HG02973 (cell line): ENCODE data around the gene CNRIP1.
A peak's percentile ranks its signal among the peaks of the same experiment; 100 is the strongest.
"Not testable (repeated sequence)": the region's sequence is repeated elsewhere in the genome, so short reads cannot be mapped to it uniquely, and the experiment has no call there.

Experiments used
- ATAC-seq: cut with Tn5 transposase; IDR thresholded peaks from one replicate; pipeline ENCODE4 v1.9.1; 2021; ENCODE audit warnings: moderate library complexity; ENCODE audit not compliant: unreplicated experiment

Gene CNRIP1

DNA sequence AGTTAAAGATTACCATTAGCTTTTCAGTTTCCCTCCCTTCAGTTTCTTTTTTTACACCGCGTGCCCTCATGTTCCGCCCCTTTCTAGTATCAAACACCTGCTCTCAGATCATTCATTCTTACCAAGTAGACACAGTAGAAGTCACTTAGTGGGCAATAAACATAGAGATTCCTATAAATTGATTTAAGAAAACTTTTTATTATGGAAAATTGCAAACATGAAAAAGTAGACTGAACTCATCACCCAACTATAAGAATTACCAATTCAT is 21.2 kb upstream of the CNRIP1 start:
- ATAC-seq, result no peak

DNA sequence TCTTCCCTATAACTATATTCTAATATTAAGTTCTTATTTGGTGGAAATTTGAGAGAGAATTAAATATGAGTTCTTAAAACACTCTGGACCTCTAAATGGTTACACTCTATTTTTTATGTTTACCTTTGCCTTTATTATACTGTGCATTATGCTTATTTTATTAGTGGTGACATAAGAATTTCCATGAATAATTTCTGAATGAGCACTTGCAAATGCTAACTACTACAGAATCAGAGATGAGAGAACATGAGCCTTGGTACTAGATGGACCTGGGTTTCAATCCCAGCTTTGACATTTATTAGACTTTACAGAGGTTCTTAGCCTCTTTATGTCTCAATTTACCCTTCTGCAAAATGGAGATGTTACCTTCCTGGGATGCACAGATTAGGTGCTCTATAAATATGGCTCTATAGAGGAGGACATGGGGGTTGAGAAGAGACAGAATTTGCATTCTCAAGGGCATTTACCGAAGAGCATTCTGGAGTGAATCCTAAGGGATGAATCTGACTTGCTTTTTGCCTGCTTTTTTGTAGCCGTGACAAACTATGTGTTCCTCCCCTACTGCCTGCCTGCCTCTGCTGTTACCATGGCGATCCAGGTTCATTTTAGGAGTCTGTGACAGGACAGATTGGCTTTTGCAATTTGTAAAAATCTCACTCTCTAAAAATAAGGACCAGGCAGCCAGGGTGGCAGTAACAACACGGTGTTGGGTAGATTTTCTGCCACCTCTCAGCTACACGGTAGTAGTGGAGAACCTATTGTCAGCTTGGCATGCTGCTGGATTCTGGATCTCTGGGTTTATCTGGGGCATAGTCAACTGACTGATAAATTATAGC is 20.7 kb upstream of the CNRIP1 start:
- ATAC-seq, result no peak

DNA sequence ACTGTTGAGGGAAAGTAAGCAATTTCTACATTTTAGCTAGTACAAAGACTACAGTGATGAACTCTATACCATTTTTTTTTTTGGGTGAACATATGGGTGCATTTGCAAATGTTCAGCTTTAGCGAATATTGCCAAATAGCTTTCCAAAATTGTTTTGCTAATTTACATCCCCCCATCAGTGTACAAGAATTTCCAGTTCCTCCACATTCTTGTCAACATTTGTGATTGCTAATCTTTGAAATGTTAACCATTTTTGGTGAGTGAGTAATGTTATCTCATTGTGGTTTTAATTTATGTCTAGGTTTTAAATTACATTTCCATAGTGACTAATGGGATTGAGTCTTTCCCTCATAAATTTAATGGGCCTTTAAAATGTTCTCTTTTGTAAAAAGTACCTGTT is 16.4 kb upstream of the CNRIP1 start:
- ATAC-seq, result no peak

DNA sequence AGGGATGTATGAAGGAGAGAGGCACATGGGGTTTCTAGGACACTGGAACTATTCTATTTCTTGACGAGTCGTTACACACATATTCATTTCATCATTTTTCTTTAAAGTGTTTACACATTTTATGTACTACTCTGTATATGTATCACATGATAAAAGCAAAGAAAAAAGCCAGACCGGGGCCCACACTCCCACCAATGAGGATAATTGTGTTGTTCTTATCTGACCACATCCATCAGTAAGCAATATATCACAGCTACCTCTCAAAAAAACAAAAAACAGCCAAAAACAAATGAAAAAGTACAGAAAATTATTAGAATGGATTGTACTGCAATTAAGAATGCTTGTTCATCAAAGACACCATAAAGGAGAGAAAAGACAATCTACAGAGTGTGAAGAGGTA is 14.2 kb upstream of the CNRIP1 start:
- no peak for ATAC-seq

DNA sequence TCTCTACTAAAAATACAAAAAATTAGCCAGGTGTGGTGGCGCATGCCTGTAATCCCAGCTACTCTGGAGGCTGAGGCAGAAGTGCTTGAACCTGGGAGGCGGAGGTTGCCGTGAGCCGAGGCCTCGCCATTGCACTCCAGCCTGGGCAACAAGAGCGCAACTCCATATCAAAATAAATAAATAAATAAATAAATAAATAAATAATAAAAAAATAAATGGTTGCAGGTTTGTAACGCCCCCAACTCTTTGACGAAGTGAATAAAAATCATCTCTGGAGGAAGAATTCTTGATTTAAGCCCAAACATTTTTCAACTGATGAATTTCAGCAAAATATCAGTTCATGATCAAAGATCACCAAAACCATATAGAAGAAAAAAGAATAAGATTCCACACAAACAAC is 13.3 kb upstream of the CNRIP1 start:
- ATAC-seq, result no peak

DNA sequence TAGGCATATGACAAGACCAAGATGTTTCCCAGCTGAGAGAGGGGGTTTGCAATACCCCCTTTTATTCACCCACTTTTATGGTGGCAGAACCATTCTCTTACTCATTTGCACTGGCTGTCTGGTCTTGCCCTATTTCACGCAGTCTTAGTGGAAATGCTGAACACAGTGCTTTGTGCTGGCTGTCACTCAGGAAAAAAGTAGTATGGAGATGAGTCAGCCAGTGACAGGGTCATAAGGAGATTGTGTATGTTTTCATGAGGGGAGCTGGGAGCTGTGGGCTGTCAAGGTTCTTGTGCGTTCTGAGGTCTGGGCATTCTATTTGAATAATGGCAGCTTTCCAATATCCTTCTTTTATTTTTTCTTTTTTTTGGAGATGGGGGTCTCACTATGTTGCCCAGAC is 10.9 kb upstream of the CNRIP1 start:
- no peak for ATAC-seq

DNA sequence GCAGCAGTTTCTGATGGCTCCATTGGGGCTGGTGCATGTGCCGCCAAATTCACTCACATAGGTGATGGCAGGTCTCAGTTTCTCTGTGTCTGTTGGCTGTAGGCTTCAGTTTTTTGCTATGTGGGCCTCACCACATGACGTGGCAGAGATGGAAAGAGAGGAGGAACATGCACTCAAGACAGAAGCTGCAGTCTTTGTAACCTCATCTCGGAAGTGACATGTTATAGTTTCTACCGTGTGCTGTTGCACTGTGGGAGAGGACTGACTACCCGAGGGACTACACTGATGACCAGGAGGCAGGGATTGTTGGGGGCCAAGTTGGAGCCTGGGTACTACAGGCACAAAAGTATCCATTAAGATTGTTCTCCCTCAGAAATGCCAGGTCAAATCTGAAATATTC is 9.2 kb upstream of the CNRIP1 start:
- ATAC-seq, result no peak

DNA sequence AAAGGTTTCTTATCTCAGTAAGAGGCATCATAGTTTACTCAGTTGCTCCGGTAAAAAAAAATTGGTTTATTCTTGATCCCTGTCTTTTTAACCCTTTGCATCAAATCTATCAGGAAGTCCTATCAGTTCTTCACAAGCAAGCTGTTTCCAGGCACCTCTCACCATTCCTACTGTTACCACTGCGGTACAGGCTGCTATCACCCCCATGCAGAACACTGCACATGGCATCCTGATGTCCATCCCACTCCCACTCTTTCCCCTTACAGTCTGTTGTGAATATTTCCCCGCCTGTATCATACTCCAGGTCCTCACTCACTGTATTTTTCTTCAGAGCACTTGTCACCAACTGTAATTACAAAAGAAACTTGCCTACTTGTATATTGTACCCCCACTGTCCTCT is 5.3 kb upstream of the CNRIP1 start:
- no peak for ATAC-seq

DNA sequence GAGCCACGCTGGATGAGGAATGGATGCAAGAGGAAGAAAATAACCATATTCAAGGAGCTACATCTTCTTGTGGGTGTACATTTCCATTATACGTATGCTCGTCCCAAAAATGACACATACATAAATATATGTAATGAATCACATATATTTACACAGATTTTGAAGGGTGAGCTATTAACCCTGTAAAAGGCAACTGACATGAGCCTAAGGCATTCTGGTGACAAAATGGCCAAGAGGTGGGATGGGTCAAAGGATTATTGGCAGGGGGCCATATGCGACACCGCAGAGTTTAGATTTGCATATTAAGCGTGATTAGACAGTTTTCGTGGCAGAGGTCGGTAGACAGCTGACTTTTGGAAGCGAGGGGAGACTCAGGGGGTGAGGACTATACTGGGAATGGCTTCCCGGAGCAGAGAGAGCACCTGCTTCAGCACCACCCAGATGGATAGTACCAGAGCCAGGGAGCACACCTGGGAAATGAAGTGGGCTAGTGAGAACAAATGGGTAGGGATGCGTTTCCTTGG is 431 bp upstream of the CNRIP1 start:
- no peak for ATAC-seq

DNA sequence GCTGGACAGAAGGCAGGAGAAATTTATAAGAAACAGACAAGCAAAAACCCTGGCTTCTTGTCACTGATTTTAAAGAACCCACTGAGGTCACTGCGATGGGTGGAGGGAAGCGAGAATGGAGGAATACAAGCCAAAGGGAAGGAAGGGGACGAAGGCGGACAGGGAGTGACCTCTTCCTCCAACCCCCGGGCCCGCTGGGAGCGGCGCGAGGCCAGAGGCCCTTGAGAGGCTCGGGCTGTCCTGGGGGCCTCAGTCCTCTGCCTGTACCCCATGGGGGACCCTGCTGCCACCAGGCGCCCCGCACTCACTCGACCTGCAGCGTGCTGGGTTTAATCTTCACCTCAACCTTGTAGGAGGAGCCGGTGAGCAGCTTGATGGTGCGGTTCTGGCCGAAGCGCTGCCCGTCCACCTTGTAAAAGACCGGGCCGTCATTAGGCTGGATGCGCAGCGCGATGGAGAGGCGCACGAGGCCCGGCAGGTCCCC is 793 bp downstream of the CNRIP1 start:
- ATAC-seq, result no peak

DNA sequence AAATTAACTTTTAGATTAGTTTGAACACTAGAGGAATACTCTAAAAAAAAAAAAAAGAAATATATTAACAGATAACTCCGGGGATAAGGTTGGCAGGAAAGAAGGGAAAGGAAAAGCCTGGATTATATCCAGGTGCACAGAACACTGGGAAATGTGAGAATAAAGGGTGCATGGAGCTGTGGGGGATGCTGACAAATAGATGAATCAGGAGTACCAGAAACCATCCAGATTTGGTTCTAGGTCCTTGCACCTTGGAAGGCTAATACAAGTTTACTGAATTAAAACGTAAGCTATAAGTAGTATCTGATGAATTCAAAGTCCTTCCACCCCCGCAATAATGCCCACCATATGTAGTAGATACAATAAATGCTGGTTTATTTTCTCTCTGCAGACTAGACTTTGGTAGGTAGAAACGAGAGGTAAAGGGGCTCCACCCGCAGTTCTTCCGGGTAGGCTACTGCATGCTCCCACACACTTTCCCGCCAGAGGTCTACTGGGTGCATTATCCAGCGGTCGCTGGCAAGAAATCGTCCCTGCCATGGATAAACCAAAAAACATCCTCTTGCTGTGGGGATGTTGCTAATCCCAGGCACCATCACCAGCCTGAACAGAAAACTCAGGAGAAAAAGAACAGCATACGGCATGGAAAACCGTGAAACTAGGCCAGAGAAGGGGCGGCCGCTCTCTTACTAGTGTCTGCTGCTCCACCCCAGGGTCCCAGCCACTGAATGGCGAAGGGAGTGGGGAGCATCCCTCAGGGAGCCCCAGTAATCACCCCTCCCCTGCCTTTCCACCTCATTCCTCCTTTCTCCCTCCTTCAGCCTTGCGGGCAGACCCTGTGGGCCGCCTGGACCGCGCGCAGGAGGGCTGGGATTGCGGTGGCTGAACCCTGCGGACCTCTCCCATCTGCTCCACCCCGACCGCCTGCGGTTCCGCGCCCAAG is 1.5 kb downstream of the CNRIP1 start:
- no peak for ATAC-seq

DNA sequence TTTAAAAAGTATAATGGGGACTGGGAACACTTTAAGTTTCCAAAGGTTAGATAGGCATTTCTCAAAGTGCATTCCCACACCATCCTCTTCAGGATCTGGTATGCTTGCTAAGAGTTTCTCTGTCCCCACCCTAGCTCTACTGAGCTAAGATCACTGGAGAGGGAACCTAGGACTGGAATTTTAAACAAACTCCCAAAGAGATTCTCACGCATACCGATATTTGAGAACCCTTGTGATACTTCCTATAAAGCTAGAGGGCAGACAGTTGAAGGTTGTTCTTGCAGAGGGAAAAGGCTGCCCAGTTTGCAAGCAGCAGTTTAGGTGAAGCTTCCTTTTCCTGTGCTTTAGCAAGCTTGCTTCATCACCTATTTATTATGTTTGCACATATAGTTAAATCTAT is 3.6 kb downstream of the CNRIP1 start:
- ATAC-seq, result no peak

DNA sequence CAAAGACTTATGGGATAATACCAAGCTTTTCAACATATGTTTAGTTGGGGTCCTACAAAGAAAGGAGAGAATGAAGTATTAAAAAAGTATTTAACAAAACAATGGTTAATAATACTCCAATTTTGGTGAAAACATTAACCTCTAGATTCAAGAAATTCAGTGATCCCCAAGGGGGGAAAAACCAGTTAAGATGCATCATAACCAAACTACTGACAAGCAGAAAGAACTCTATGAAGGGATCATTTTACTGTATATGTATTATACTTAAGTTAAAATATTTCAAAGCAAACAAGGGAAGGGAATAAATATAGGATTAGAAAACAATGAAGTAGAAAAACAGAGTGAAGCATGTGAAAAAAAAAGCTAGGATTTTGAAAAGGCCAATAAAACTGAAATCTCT is 8.7 kb downstream of the CNRIP1 start:
- no peak for ATAC-seq

DNA sequence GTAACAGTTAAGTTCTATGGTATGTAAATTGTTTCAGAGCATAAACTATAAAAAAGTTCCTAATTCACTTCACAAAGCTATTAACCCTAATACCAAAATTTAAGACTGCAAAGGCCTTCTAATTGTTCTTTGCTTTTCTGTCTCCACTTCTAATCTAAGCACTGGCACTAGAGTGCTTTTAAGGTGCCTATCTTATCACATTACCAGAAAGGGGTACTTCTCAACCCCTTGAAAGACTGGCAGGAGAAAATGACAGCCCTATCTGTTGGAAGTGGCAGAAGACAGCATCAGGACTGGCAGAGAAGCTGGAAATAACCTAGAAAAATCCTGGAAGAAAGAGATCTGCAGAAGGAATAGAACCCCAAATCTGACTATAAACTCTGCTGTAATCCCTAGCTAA is 10.3 kb downstream of the CNRIP1 start:
- ATAC-seq, result no peak

DNA sequence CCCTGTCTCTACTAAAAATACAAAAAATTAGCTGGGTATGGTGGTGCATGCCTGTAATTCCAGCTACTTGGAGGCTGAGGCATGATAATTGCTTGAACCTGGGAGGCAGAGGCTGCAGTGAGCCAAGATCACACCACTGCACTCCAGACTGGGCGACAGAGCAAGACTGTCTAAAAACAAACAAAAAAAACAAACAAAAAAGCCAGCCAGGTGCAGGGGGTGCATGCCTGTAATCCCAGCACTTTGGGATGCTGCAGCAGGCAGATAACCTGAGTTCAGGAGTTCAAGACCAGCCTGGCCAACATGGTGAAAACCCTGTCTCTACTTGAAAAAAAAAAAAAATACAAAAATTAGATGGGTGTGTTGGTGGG is 15.9 kb downstream of the CNRIP1 start:
- ATAC-seq, result not testable (repeated sequence)

DNA sequence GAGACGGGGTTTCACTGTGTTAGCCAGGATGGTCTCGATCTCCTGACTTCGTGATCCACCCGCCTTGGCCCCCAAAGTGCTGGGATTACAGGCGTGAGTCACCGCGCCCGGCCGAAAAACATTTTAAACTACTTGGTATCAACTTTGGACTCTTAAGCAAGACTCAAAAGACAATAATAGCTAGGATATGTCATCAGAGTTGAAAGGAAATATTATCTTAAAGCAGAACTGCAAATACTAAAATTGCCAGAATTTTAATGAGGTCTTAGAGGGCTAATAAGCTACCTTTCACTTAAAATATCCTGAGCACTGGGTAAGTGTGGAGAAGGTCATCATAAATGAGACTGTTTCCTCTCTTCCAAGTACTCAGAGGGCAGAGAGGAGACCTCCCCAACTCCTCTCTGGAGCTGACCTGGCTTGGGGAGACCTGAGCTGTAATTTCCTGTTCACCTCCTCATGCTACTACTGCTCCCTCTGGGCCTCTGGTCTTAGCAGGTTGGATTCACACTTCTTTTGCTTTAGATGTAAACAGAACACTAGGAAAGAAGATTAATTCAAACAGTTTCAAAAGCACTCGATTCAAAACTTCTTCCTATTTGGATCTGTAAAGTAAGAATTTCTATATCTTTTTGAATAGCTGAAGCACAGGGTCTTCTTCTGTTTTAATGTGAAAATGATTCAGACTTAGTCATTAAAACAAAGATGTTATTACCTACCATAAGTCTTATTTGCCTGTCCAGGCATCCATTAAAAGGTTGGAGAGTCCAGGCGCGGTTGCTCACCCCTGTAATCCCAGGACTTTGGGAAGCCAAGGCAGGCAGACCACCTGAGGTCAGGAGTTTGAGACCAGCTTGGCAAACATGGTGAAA is 16.5 kb downstream of the CNRIP1 start:
- no peak for ATAC-seq

DNA sequence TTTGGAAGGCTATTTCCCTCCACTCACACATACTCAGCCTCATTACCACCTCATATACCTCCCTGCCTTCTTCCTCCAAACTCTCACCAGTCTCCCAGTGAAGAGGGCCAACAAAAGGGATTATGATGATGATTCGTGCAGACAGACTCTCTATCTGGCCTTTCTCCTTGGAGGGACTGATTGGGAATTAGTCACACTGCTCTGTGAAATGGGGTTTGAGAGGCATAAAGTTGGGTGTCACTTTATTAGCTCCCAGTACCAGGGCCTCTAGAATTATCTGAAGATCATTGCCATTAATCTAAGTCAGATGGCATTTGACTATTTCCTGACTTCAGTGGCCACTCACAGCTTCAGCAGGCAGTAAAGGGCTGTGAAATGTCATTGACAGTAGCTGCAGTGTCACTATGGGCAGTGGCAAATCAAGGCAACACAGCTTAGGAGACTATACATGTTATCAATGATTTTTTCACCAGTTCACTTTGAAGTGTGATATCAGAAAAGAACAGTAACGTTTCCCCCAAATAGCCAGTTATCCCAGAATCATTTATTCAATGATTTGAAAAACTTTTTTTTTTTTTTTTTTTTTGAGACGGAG is 17.4 kb downstream of the CNRIP1 start:
- no peak for ATAC-seq

DNA sequence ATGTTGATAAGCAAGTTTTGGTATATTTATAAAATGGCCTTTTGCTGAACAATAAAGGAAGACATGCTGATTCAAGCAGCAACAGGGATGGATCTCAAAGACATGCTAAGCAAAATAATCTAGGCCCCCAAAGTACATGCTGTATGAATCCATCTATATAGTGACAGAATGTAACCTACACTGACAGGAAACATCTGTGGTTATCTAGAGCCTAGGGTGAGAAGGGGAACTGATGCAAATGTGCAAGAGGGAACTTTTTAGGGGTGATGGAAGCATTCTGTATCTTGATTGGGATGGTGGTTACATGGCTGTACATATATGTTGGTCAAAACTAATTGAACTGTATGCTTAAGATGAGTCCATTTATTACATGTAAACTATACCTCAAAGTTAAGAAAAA is 24.2 kb downstream of the CNRIP1 start:
- ATAC-seq, result peak; percentile 69

DNA sequence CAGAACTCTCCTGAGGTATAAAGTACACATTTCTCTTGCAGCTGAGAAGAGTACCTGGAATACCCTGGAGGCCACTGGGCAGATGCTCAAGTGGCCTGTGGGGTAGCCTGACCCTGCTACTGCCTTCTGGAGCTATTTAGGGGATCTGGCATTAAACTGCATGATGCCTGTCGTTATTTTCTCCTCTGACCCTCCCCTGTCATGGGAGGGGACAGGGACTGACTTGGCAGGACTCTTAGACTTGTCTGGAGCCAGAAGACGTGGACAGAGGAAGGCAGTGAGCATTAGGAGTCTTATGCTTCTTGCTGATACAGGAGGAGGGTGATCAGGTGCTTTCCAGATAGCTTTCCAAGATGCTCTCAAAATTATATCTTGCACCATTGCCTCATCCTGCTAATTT is 24.8 kb downstream of the CNRIP1 start:
- no peak for ATAC-seq

DNA sequence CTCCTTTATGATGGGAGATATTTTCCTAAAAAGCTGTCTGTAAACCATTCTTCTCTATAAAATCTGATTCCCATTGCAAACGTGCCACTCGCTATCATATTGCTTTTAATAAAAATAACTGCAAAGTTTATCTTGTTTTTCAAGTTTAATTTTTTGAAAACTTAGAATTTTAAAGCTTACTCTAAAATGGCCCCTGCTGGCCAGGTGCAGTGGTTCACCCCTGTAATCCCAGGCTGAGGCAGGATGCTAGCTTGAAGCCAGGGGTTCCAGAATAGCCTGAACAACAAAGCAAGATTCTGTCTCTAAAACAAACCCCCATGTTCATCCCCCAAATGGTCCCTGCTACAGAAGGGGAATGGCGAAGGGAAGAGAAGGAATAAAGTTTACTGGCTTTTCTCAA is 25.6 kb downstream of the CNRIP1 start:
- ATAC-seq, result no peak

DNA sequence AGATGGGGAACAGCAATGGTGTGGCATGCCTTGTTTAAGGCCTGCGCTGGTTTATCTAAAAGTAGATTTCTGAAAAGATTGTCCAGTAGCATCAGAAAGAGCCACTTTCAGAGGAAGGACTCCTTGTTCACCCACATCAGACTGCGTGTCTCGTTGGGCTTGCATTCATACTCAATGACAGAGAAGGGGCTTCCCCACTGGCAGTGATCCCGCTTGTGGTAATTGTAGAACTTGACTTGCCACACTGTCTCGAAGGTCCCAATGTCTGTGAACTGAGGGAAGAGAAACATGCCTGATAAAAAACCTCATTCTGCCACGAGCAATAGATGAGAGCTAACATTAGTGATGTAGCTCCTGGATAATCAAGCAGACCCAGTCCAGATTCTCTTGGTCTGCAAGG is 26.0 kb downstream of the CNRIP1 start:
- ATAC-seq, result no peak
